Activated CD4-positive, alpha-beta T cell treated with anti-CD3 and anti-CD28 coated beads for 36 hours (primary cell): ENCODE data around the gene FUT6. TPM values are rescaled to one million over a fixed set of nuclear protein-coding genes. Genes with fewer than 3 reads are reported as not detected.

Experiments used
- ATAC-seq: fragments of 200-7000 bp; cut with Tn5 transposase; one replicate; pipeline ENCODE4 v1.10.0; 2021; ENCODE audit warnings: mild to moderate bottlenecking, moderate library complexity
- CTCF ChIA-PET: fragments of 350-600 bp; sonication (Branson Sonifier 250); formaldehyde crosslinking; loops from one replicate; lab custom pipeline; 2021; ENCODE audit warnings: antibody characterized with exemption; lab: Charles Lee
- POLR2A ChIA-PET: fragments of 350-600 bp; sonication (Branson Sonifier 250); formaldehyde crosslinking; loops from one replicate; lab custom pipeline; 2021; ENCODE audit warnings: antibody characterized with exemption, inconsistent platforms; lab: Charles Lee
- DNase-seq: peaks from one replicate; pipeline ENCODE4 v3.0.0-alpha.2; 2020
- H3K27ac Mint-ChIP-seq: one replicate; pipeline ENCODE4 v1.8.0; 2021; ENCODE audit warnings: mixed read lengths
- H3K27me3 Mint-ChIP-seq: one replicate; pipeline ENCODE4 v1.8.0; 2021; ENCODE audit warnings: mixed read lengths
- H3K36me3 Mint-ChIP-seq: one replicate; pipeline ENCODE4 v1.8.0; 2021; ENCODE audit warnings: low read depth, mixed read lengths
- H3K4me1 Mint-ChIP-seq: one replicate; pipeline ENCODE4 v1.8.0; 2021; ENCODE audit warnings: mixed read lengths
- H3K4me3 Mint-ChIP-seq: one replicate; pipeline ENCODE4 v1.8.0; 2021; ENCODE audit warnings: mild to moderate bottlenecking, moderate library complexity, mixed read lengths
- H3K9me3 Mint-ChIP-seq: one replicate; pipeline ENCODE4 v1.8.0; 2021; ENCODE audit warnings: low read depth, mixed read lengths
- intact Hi-C, 2 experiments: fragments of 100-400 bp; cut with DNase I in 1 of 2; cut with micrococcal nuclease in 1 of 2; formaldehyde crosslinking; loops; one replicate each; pipeline versions ENCODE4 v1.14.2 to v1.15.1; 2022 to 2024; cut with DNase I, micrococcal nuclease
- total RNA-seq, 2 experiments: library from RNA; stranded (reverse); gene quantifications; one replicate each; pipeline ENCODE4 v1.2.3, GENCODE V29; 2021

The FUT6 gene
- total RNA-seq, 2 experiments from 2014 or later: not detected

DNA sequence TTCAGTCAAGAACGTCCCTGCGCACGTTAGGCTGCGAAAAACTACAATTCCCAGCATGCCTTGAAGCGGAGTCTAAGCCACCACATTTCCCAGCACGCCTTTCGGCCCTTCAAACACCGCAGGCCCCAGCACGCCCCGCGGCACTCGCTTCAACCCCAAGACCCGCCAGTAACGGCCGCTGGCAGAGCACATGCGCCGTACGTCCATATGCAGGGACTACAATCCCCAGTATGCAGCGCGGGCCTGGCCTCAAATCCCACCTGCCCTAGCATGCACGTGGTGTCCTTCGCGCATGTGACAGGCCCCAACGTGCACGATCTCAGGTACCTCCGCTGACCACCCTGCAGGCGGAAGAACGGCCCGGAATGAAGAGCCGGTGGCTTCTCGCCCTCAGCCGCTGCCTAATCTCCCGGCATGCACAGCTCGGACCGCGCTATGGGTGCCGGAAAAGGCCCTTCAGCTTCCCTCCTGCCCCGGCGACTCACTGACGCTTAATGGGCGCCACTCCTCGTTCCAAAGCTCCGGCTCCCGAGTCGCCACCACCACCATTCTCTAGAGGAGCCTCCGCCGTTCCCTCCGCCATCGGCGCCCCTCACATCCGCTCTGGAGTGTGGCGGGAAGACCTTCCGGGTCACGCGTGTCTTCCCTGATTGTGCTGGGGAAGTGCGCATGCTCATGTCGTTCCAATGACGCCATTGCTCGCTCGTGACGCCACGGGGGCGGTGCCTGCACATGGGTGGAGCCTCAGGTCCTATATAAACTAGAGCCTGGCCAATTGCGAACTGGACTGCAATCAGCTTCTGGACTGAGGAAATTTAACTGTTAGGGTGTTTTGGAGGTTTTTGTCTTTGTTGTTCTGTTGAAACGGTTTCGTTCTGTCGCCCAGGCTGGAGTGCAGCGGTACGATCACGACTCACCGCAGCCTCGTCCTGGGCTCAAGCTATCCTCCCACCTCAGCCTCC lies 48.7 kb downstream of the FUT6 start, which contains the start of gene DUS3L:
Gene DUS3L, minus strand, starts transcription at position 605 of the 962 bp plus-strand sequence. Its CDS starts 22 bp downstream, at position 583.
- H3K9me3 Mint-ChIP-seq: no peaks in the 10 kb centered on the region
- DNase-seq (peak; percentile 98), ATAC-seq (peak; percentile 97)
- ChIA-PET POLR2A (interaction anchor here (0.5 to 1.4 kb wide), 5 partner anchors 37 to 185 kb away, joined by 3 to 6 read pairs (median 3); partner anchors contain the start of genes NDUFA11 and RPL36), CTCF (interaction anchor here (1.1 to 4.3 kb wide), 3 partner anchors 13 to 101 kb away, joined by 4 to 15 read pairs (median 14); partner anchors contain the start of genes CATSPERD, LONP1, NRTN and RPL36)
- peak within 1 kb of the TSS; percentile 100 for H3K27ac Mint-ChIP-seq
- peaks cover 13% of the 10 kb centered on the region for H3K4me1 Mint-ChIP-seq
- intact Hi-C loops: loop anchor here (1.0 to 2.0 kb wide), 18 partner anchors 13 to 822 kb away; partner anchors contain the start of genes CATSPERD (in 2 of the 2), LONP1 (in 2 of the 2), MICOS13 (in 2 of the 2) and RPL36 (in 2 of the 2)
- H3K27me3 Mint-ChIP-seq: no peaks in the 10 kb centered on the region
- H3K36me3 Mint-ChIP-seq: peaks cover 30% of the 10 kb centered on the region
- H3K4me3 Mint-ChIP-seq: peak within 1 kb of the TSS; percentile 98

DNA sequence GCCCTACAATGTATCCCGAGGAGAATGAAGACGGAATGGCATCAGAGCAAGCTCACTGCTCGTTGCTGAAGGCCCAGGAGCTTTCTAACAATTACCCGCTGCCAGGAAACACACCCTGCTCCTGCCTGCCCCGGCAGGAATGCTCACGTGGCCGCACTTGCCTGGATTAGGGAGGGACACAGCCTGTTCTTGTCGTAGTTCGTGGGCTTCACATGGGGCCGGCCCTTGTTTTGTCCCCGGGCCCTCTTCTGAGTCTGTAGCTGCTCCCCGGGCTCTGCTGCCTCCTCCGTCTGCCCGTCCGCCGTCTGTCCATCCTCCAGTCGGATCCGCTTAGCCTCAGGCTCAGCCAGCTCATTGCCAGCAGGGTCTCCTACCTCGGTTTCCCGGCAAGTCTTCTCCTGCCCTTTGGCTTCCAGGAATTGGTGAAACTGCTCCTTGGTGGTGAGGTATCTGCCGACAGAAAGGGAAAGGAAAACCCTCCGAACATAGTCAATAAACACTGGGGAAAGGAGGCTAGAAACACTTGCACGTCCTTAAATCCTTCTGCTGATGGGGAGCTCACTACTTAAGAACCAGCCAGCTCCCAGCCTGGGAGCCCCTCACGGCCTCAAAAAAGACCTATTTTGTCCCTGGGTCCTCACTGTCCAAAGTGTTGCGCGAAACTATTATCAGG lies 49.5 kb downstream of the FUT6 start:
- Mint-ChIP-seq H3K4me3 (peak overlapping the region; percentile 98), H3K4me1 (peaks cover 13% of the 10 kb centered on the region), H3K27ac (peak overlapping the region; percentile 100), H3K36me3 (peaks cover 33% of the 10 kb centered on the region), H3K27me3 (no peaks in the 10 kb centered on the region), H3K9me3 (no peaks in the 10 kb centered on the region)
- ATAC-seq: no peak
- ChIA-PET CTCF (interaction anchor here (1.1 to 4.3 kb wide), 3 partner anchors 14 to 100 kb away, joined by 4 to 15 read pairs (median 14); partner anchors contain the start of genes CATSPERD, LONP1, NRTN and RPL36), POLR2A (interaction anchor here (1.0 to 1.4 kb wide), 3 partner anchors 38 to 113 kb away, joined by 3 to 6 read pairs (median 4); partner anchors contain the start of gene NDUFA11)
- no peak for DNase-seq
- intact Hi-C loops: loop anchor here (1.0 to 2.0 kb wide), 15 partner anchors 38 to 821 kb away; partner anchors contain the start of genes CATSPERD (in 2 of the 2), LONP1 (in 2 of the 2), MICOS13 (in 2 of the 2) and RPL36 (in 2 of the 2)

DNA sequence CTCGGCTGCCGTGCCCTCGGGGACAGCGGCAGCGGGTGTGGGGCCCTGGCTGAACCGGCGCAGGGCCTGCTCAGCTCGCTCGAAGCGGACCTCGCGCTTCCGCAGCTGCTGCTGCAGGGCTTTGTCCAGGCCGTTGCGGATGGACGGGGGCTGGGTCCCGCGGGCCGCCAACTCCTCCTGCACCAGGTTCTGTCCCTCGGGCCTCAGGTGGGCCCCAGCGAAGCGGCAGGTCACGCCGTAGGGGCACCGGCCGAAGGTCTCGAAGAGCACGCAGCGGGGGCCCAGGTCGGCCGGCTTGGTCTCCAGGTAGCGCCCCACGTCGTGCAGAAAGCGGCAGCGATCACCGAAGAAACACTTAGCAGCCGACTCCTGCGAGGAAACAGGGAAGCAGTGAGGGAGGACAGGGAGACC lies 50.1 kb downstream of the FUT6 start:
- CTCF ChIA-PET: interaction anchor here (0.6 to 4.3 kb wide), 3 partner anchors 50 to 100 kb away, joined by 3 to 15 read pairs (median 4); partner anchors contain the start of genes CATSPERD, FUT6, LONP1 and RPL36
- no peak overlapping the region for H3K27ac Mint-ChIP-seq
- H3K4me3 Mint-ChIP-seq: peak overlapping the region; percentile 98
- H3K9me3 Mint-ChIP-seq: no peaks in the 10 kb centered on the region
- peaks cover 33% of the 10 kb centered on the region for H3K36me3 Mint-ChIP-seq
- DNase-seq (no peak), ATAC-seq (no peak)
- intact Hi-C loops: no loop called here
- peaks cover 13% of the 10 kb centered on the region for H3K4me1 Mint-ChIP-seq
- no peaks in the 10 kb centered on the region for H3K27me3 Mint-ChIP-seq
- POLR2A ChIA-PET: no interaction called here

DNA sequence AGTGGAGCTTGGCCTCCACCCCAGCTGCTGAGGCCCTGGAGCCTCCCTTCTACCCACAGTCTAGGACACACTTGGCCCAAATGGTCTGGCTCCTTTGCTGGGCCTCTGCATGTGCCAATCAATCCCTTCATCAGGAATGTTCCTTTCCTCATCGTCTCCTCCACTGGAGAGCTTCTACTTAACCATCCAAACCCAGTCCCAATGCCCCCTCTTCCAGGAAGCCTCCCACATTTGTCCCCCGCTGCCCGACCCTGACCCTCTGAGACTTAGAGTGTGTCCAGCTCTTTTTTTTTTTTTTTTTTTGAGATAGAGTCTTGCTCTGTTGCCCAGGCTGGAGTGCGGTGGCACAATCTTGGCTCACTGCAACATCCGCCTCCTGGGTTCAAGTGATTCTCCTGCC lies 51.1 kb downstream of the FUT6 start:
- DNase-seq (no peak), ATAC-seq (no peak)
- Mint-ChIP-seq H3K36me3 (peaks cover 33% of the 10 kb centered on the region), H3K9me3 (no peaks in the 10 kb centered on the region), H3K4me1 (peaks cover 13% of the 10 kb centered on the region), H3K27ac (no peak overlapping the region), H3K27me3 (no peaks in the 10 kb centered on the region), H3K4me3 (no peak overlapping the region)
- intact Hi-C loops: no loop called here
- ChIA-PET CTCF (interaction anchor here (0.8 to 4.3 kb wide), 2 partner anchors 13 to 99 kb away, joined by 3 to 15 read pairs; partner anchors contain the start of gene RPL36), POLR2A (interaction anchor here (0.7 kb wide), 1 partner anchor 12 kb away, joined by 3 read pairs; no protein-coding TSS in a partner anchor)

DNA sequence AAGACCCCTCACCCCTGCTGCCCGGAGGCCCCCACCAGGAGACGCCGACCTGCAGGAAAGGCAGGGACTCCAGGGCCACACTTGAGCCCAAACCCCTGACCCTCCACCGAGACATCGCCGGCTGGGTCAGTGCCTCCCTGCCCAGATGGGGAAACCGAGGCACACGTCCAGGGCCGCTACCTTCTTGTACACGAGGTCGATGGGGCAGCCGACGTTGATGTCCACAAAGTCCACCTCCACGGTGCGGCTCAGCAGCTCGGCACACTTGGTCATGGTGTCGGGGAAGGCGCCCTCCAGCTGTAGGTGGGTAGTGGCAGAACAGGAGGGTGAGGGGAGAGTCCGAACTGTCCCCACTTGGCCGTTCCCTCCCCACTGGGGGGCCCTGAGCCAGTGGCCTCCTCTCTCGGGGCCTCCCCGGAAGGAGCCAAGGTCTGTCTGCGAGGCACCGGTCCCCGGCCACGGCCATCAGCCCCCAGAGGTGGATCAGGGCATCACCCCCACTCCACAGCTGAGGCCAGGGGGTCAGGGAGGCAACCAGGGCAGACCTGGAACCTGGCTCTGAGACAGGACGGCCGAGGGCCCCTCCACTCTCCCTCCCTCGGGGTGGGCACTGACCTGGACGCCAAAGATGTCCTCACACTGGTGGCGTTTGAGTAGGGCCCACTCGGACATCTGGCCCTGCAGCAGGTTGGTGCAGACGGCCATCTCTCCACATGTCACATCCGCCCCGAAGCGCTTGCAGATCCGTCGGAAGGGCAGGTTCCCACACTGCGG lies 51.9 kb downstream of the FUT6 start:
- H3K36me3 Mint-ChIP-seq: peaks cover 33% of the 10 kb centered on the region

DNA sequence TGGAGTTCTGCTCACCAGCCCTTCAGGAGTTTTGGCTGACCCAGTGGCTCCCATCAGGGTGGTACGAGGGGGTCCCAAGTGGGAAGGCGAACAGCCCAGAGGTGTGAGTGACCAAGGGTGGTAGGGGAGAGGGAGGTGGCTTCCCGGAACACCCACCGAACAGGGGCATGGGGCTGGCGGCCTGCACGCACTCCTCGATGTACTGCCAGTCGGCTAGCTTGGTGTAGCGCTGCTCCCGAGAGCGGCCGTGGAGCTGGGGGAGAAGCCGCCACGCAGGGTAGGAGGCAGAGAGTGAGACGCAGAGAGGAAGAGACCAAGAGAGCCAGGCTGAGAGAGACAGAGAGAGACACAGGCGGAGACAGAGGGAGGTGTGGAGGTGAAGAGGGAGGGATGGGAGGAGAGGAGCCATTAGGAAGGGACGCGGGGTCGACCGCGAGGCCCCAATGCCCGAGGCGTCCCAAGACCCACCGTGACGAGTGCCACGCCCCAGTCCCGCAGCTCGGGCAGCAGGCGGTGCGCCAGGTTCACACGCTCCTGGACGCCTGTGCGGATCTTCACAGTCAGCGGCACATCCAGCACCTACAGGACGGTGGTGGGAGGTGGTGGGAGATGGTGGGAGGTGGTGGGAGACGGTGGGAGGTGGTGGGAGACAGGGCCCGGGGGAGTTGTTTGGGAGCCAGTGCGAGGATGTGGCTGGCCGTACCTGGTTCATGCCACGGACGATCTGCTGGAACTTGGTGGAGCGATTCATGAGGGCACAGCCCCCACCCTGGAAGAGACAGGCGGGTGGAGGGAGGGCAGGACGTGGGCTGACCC lies 52.7 kb downstream of the FUT6 start:
- CTCF ChIA-PET: no interaction called here
- ATAC-seq (no peak), DNase-seq (no peak)
- Mint-ChIP-seq H3K4me1 (peaks cover 13% of the 10 kb centered on the region), H3K27me3 (no peaks in the 10 kb centered on the region), H3K27ac (no peak overlapping the region), H3K4me3 (no peak overlapping the region), H3K9me3 (no peaks in the 10 kb centered on the region), H3K36me3 (peaks cover 33% of the 10 kb centered on the region)
- POLR2A ChIA-PET: no interaction called here
- intact Hi-C loops: no loop called here

More for the DNA sequence above, 51.9 kb downstream of the FUT6 start:
- DNase-seq (no peak), ATAC-seq (no peak)
- intact Hi-C loops: no loop called here
- Mint-ChIP-seq H3K4me1 (peaks cover 13% of the 10 kb centered on the region), H3K4me3 (no peak overlapping the region), H3K9me3 (no peaks in the 10 kb centered on the region), H3K27me3 (no peaks in the 10 kb centered on the region), H3K27ac (no peak overlapping the region)
- CTCF ChIA-PET: no interaction called here
- POLR2A ChIA-PET: no interaction called here

DNA sequence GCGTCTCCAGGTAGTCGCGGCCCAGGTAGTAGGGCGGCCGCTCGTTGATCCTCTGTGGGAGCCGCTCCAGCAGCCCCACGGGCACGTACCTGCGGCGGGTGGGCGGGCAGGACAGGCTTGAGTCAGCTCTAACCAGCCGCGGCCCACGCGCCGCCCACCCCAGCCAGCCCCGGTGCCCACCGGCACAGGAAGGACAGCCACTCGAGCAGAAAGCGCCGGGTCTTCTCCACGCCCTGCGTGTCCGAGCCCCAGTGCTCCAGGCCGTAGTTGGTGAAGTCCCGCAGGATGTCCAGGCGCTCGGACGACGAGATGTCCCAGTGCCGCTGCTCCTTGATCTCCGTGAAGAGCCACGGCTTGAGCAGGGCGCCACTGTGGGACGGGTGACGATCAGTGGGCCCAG lies 54.1 kb downstream of the FUT6 start:
- DNase-seq: no peak
- Mint-ChIP-seq H3K4me3 (no peak overlapping the region), H3K4me1 (peaks cover 9% of the 10 kb centered on the region), H3K27ac (no peak overlapping the region), H3K27me3 (no peaks in the 10 kb centered on the region), H3K9me3 (no peaks in the 10 kb centered on the region), H3K36me3 (peaks cover 32% of the 10 kb centered on the region)
- no peak for ATAC-seq
- ChIA-PET CTCF (no interaction called here), POLR2A (no interaction called here)
- intact Hi-C loops: no loop called here

DNA sequence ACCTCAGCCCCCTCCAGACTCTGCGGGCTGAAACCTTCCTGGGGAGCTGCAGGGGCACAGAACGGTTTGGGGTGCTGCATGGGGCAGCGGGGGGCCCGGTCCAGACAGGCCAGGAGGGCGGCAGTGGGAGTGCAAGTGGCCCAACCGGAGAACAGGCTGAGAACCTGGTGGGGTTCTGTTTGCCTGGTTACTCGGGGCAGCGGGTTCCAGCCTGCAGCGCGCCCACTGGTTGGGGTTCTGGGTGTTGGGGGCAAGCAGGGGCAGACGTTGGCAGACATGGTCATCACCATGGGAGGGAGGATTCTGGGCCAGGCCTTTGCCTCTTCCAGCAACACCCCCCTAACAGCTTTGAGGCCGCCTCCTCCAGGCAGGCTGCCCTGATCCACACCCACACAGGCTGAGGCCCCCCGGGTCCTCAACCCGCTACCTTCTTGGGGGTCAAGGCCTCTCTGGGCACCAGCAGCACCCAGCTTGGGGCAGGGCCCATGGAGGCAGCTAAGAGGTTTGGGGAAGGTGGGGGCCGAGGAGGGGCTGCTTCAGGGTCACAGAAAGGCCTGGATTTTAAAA lies 54.8 kb downstream of the FUT6 start, which contains the start of gene PRR22:
Gene PRR22, minus strand, starts transcription at position 166 of the 567 bp plus-strand sequence. Its CDS starts 86 bp downstream, at position 80.
- DNase-seq (no peak), ATAC-seq (no peak)
- Mint-ChIP-seq H3K4me3 (no peak within 1 kb of the TSS), H3K9me3 (no peaks in the 10 kb centered on the region), H3K27ac (no peak within 1 kb of the TSS), H3K36me3 (peaks cover 26% of the 10 kb centered on the region), H3K27me3 (no peaks in the 10 kb centered on the region), H3K4me1 (peaks cover 3% of the 10 kb centered on the region)
- ChIA-PET CTCF (no interaction called here), POLR2A (no interaction called here)
- intact Hi-C loops: no loop called here

DNA sequence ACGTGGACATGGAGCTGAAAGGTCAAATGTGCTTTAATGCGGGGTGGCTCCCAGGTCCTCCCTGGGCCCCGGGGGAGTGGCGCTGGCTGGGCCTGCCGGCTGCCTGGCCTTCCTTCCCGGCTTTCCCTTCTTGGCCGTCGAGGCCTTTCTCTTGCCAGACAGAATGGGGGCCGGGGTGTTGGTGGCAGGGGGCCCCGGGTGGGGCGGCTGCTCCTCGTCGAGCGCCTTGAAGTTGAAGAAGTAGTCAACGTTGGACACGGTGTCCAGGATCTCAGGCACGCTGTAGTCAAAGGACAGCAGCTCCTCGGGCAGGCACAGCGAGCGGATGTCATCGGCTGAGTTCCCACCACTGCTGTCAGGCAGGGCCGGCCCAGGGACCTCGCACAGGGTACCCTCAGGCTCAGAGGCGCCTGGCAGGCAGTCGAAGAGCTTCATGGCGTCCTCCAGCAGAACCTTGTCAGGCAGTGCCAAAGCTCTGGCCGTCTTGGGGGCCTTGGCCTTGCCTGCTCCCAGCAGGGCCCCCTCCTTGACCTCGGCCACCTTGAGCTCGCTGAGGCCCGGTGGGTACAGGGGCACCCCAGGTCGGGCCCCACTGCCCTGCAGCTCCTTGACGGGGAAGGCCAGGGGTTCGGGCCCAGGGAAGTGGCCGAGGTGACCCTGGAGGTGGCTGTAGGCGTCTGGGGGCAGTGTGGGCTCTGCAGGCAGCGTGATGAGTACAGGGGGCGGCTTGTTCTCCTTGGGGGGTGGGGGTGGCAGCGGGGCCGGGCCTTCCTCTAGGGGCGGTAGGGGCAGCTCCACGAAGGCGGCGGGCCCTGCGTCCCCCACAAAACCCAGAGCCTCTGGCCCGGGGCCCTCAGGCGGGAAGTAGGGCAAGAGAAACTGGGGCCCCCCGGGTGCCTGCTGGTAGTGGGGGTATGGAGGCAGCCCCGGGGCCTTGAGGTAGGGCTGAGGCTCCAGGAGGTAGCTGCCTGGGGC lies 56.3 kb downstream of the FUT6 start:
- DNase-seq (no peak), ATAC-seq (no peak)
- Mint-ChIP-seq H3K9me3 (no peaks in the 10 kb centered on the region), H3K27ac (no peak overlapping the region), H3K4me3 (no peak overlapping the region), H3K36me3 (peaks cover 21% of the 10 kb centered on the region), H3K4me1 (no peaks in the 10 kb centered on the region), H3K27me3 (no peaks in the 10 kb centered on the region)
- ChIA-PET POLR2A (interaction anchor here (0.7 to 1.4 kb wide), 3 partner anchors 71 to 490 kb away, joined by 3 to 4 read pairs (median 3); no protein-coding TSS in a partner anchor), CTCF (interaction anchor here (0.8 kb wide), 1 partner anchor 62 kb away, joined by 3 read pairs; no protein-coding TSS in a partner anchor)
- intact Hi-C loops: no loop called here
